ENCODE measurements around the gene GPS2.

GPS2 gene

DNA sequence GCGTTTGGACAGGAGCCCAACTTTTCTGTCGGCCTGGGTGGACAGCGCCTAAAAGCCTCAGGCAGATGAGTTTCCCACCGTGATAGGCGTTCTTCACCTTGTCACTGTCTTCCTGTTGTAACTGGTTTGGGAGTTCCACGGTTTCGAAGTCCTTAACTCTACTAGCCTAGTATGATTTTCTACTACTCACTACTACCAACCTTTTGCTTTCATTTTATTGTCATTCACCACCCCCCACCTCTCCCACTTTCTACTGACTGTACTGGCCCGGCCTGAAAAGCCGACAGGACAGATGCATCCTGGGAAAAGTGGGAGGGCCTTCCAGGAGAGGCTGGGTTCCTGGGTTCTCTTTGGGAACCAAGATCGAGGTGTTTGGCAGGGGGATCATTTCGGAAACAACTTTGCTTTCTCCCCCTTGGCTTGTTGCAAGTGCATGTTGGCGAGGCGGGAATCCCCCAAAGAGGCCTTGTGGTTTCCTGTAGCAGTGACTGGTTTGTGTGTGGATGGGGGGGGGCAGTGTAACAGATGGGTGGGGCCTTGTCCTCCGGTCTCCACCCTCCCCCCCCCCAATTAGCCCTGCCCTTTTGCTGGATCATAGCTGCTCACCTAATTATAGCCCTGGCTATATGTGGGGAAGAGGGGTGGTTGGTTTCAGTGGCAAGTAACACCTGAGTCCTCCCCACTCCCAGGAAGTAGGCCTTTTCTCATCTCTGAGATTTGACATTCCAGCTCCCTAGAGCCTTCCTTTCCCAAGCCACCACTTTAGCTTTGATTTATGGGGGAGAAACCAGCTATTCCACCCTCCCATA lies 6.3 kb downstream of the GPS2 start (continued):
- TF ChIP-seq, protein P1, sequence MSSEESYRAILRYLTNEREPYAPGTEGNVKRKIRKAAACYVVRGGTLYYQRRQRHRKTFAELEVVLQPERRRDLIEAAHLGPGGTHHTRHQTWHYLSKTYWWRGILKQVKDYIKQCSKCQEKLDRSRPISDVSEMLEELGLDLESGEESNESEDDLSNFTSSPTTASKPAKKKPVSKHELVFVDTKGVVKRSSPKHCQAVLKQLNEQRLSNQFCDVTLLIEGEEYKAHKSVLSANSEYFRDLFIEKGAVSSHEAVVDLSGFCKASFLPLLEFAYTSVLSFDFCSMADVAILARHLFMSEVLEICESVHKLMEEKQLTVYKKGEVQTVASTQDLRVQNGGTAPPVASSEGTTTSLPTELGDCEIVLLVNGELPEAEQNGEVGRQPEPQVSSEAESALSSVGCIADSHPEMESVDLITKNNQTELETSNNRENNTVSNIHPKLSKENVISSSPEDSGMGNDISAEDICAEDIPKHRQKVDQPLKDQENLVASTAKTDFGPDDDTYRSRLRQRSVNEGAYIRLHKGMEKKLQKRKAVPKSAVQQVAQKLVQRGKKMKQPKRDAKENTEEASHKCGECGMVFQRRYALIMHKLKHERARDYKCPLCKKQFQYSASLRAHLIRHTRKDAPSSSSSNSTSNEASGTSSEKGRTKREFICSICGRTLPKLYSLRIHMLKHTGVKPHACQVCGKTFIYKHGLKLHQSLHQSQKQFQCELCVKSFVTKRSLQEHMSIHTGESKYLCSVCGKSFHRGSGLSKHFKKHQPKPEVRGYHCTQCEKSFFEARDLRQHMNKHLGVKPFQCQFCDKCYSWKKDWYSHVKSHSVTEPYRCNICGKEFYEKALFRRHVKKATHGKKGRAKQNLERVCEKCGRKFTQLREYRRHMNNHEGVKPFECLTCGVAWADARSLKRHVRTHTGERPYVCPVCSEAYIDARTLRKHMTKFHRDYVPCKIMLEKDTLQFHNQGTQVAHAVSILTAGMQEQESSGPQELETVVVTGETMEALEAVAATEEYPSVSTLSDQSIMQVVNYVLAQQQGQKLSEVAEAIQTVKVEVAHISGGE (tag by site-specific recombination; conservative IDR thresholded peaks at IDR 0.05; ENCODE audit: low read depth): no peak
- TF ChIP-seq, protein P2, sequence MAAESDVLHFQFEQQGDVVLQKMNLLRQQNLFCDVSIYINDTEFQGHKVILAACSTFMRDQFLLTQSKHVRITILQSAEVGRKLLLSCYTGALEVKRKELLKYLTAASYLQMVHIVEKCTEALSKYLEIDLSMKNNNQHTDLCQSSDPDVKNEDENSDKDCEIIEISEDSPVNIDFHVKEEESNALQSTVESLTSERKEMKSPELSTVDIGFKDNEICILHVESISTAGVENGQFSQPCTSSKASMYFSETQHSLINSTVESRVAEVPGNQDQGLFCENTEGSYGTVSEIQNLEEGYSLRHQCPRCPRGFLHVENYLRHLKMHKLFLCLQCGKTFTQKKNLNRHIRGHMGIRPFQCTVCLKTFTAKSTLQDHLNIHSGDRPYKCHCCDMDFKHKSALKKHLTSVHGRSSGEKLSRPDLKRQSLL (tag by site-specific recombination; IDR thresholded peaks at IDR 0.05): no peak
- peak; percentile 41; the same call in 1 of the 2 replicates for TF ChIP-seq KLF7 (tag by site-specific recombination; IDR thresholded peaks at IDR 0.05; ENCODE audit: borderline replicate concordance)
- TF ChIP-seq ZNF558 (tag by site-specific recombination; IDR thresholded peaks at IDR 0.05): no peak
- peak; percentile 95 for TF ChIP-seq SP7 (tag by site-specific recombination; IDR thresholded peaks at IDR 0.05)
- TF ChIP-seq, protein P3, sequence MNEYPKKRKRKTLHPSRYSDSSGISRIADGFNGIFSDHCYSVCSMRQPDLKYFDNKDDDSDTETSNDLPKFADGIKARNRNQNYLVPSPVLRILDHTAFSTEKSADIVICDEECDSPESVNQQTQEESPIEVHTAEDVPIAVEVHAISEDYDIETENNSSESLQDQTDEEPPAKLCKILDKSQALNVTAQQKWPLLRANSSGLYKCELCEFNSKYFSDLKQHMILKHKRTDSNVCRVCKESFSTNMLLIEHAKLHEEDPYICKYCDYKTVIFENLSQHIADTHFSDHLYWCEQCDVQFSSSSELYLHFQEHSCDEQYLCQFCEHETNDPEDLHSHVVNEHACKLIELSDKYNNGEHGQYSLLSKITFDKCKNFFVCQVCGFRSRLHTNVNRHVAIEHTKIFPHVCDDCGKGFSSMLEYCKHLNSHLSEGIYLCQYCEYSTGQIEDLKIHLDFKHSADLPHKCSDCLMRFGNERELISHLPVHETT (tag by site-specific recombination; IDR thresholded peaks at IDR 0.05): no peak
- TF ChIP-seq, protein P4, sequence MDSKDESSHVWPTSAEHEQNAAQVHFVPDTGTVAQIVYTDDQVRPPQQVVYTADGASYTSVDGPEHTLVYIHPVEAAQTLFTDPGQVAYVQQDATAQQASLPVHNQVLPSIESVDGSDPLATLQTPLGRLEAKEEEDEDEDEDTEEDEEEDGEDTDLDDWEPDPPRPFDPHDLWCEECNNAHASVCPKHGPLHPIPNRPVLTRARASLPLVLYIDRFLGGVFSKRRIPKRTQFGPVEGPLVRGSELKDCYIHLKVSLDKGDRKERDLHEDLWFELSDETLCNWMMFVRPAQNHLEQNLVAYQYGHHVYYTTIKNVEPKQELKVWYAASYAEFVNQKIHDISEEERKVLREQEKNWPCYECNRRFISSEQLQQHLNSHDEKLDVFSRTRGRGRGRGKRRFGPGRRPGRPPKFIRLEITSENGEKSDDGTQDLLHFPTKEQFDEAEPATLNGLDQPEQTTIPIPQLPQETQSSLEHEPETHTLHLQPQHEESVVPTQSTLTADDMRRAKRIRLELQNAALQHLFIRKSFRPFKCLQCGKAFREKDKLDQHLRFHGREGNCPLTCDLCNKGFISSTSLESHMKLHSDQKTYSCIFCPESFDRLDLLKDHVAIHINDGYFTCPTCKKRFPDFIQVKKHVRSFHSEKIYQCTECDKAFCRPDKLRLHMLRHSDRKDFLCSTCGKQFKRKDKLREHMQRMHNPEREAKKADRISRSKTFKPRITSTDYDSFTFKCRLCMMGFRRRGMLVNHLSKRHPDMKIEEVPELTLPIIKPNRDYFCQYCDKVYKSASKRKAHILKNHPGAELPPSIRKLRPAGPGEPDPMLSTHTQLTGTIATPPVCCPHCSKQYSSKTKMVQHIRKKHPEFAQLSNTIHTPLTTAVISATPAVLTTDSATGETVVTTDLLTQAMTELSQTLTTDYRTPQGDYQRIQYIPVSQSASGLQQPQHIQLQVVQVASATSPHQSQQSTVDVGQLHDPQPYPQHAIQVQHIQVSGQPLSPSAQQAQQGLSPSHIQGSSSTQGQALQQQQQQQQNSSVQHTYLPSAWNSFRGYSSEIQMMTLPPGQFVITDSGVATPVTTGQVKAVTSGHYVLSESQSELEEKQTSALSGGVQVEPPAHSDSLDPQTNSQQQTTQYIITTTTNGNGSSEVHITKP (tag by site-specific recombination; IDR thresholded peaks at IDR 0.05): peak; percentile 99
- TF ChIP-seq, protein P5, sequence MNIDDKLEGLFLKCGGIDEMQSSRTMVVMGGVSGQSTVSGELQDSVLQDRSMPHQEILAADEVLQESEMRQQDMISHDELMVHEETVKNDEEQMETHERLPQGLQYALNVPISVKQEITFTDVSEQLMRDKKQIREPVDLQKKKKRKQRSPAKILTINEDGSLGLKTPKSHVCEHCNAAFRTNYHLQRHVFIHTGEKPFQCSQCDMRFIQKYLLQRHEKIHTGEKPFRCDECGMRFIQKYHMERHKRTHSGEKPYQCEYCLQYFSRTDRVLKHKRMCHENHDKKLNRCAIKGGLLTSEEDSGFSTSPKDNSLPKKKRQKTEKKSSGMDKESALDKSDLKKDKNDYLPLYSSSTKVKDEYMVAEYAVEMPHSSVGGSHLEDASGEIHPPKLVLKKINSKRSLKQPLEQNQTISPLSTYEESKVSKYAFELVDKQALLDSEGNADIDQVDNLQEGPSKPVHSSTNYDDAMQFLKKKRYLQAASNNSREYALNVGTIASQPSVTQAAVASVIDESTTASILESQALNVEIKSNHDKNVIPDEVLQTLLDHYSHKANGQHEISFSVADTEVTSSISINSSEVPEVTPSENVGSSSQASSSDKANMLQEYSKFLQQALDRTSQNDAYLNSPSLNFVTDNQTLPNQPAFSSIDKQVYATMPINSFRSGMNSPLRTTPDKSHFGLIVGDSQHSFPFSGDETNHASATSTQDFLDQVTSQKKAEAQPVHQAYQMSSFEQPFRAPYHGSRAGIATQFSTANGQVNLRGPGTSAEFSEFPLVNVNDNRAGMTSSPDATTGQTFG (tag by site-specific recombination; IDR thresholded peaks at IDR 0.05; ENCODE audit: borderline replicate concordance): no peak
- TF ChIP-seq ZNF366 (tag by site-specific recombination; conservative IDR thresholded peaks at IDR 0.05): peak; percentile 57
- TF ChIP-seq, protein P6, sequence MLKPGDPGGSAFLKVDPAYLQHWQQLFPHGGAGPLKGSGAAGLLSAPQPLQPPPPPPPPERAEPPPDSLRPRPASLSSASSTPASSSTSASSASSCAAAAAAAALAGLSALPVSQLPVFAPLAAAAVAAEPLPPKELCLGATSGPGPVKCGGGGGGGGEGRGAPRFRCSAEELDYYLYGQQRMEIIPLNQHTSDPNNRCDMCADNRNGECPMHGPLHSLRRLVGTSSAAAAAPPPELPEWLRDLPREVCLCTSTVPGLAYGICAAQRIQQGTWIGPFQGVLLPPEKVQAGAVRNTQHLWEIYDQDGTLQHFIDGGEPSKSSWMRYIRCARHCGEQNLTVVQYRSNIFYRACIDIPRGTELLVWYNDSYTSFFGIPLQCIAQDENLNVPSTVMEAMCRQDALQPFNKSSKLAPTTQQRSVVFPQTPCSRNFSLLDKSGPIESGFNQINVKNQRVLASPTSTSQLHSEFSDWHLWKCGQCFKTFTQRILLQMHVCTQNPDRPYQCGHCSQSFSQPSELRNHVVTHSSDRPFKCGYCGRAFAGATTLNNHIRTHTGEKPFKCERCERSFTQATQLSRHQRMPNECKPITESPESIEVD (tag by site-specific recombination; IDR thresholded peaks at IDR 0.05): no peak
- TF ChIP-seq, protein P7, sequence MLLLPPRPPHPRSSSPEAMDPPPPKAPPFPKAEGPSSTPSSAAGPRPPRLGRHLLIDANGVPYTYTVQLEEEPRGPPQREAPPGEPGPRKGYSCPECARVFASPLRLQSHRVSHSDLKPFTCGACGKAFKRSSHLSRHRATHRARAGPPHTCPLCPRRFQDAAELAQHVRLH (tag by site-specific recombination; IDR thresholded peaks at IDR 0.05): no peak
- TF ChIP-seq ZNF629 (tag by site-specific recombination; IDR thresholded peaks at IDR 0.05): peak; percentile 21; the same call in 1 of the 2 replicates
- TF ChIP-seq BCL11A (tag by site-specific recombination; IDR thresholded peaks at IDR 0.05; ENCODE audit: low read depth): no peak
- no peak for TF ChIP-seq ZNF248 (tag by site-specific recombination; IDR thresholded peaks at IDR 0.05)
- TF ChIP-seq ZBTB17 (tag by site-specific recombination; IDR thresholded peaks at IDR 0.05): peak; percentile 91
- TF ChIP-seq, protein P8, sequence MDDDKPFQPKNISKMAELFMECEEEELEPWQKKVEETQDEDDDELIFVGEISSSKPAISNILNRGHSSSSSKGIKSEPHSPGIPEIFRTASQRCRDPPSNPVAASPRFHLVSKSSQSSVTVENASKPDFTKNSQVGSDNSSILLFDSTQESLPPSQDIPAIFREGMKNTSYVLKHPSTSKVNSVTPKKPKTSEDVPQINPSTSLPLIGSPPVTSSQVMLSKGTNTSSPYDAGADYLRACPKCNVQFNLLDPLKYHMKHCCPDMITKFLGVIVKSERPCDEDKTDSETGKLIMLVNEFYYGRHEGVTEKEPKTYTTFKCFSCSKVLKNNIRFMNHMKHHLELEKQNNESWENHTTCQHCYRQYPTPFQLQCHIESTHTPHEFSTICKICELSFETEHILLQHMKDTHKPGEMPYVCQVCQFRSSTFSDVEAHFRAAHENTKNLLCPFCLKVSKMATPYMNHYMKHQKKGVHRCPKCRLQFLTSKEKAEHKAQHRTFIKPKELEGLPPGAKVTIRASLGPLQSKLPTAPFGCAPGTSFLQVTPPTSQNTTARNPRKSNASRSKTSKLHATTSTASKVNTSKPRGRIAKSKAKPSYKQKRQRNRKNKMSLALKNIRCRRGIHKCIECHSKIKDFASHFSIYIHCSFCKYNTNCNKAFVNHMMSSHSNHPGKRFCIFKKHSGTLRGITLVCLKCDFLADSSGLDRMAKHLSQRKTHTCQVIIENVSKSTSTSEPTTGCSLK (tag by site-specific recombination; IDR thresholded peaks at IDR 0.05): no peak
- TF ChIP-seq ZNF529 (tag by site-specific recombination; IDR thresholded peaks at IDR 0.05; ENCODE audit: insufficient replicate concordance): no peak
- peak; percentile 63; the same call in 1 of the 2 replicates for TF ChIP-seq TRIM28 (IDR thresholded peaks at IDR 0.05; ENCODE audit: borderline replicate concordance, low read length)
- no peak for TF ChIP-seq ZNF391 (tag by site-specific recombination; IDR thresholded peaks at IDR 0.05; ENCODE audit: borderline replicate concordance, low read depth)
- TF ChIP-seq ZNF157 (tag by site-specific recombination; IDR thresholded peaks at IDR 0.05): no peak

Measured in HEK293 (cell line).